ACC112 (cell line): ENCODE data around the gene AP3D1.

ENCODE experiments used
- H2AFZ ChIP-seq: fragments of 200-600 bp; sonication (generic); one replicate; pipeline ENCODE4 v1.6.0; 2017; ENCODE audit warnings: antibody characterized with exemption, low read length; ENCODE audit not compliant: unreplicated experiment
- H3K27ac ChIP-seq: fragments of 200-600 bp; sonication (generic); 2 replicates; pipeline ENCODE4 v1.5.1; 2014; ENCODE audit warnings: low read depth, mild to moderate bottlenecking, antibody characterized with exemption, low read length, moderate library complexity
- H3K27me3 ChIP-seq: fragments of 200-600 bp; sonication (generic); 2 replicates; pipeline ENCODE4 v1.6.1; 2014; ENCODE audit warnings: mild to moderate bottlenecking, antibody characterized with exemption, low read length, moderate library complexity, mixed read lengths; ENCODE audit not compliant: insufficient read depth
- H3K36me3 ChIP-seq: fragments of 200-600 bp; sonication (generic); 2 replicates; pipeline ENCODE4 v1.6.1; 2016; ENCODE audit warnings: mild to moderate bottlenecking, antibody characterized with exemption, low read length, moderate library complexity, mixed read lengths; ENCODE audit not compliant: insufficient read depth
- H3K4me1 ChIP-seq: fragments of 200-600 bp; sonication (generic); one replicate; pipeline ENCODE4 v1.6.1; 2016; ENCODE audit warnings: low read length, mixed read lengths; ENCODE audit not compliant: insufficient read depth, unreplicated experiment, control insufficient read depth
- H3K4me3 ChIP-seq: fragments of 200-600 bp; sonication (generic); 2 replicates; pipeline ENCODE4 v1.5.1; 2014; ENCODE audit warnings: mild to moderate bottlenecking, low read depth, low read length
- H3K79me2 ChIP-seq: fragments of 200-600 bp; sonication (generic); one replicate; pipeline ENCODE4 v1.6.0; 2016; ENCODE audit warnings: low read length; ENCODE audit not compliant: control insufficient read depth, unreplicated experiment, insufficient read depth

AP3D1 gene

GRCh38 chr19:2148482-2149135, 2.8 kb downstream of the AP3D1 start:
- H3K4me3 ChIP-seq = no peak overlapping the region
- H3K27me3 ChIP-seq = no peaks in the 10 kb centered on the region
- H3K79me2 ChIP-seq = peaks cover 69% of the 10 kb centered on the region
- H3K4me1 ChIP-seq = peaks cover 14% of the 10 kb centered on the region
- H3K27ac ChIP-seq = no peak overlapping the region
- H3K36me3 ChIP-seq = peaks cover 2% of the 10 kb centered on the region; the same call in 1 of the 2 replicates
- no peak overlapping the region for H2AFZ ChIP-seq

GRCh38 chr19:2145831-2146241, 5.5 kb downstream of the AP3D1 start:
- Histone ChIP-seq H3K4me1 (peaks cover 10% of the 10 kb centered on the region), H3K36me3 (peaks cover 2% of the 10 kb centered on the region; the same call in 1 of the 2 replicates), H3K4me3 (no peak overlapping the region), H3K79me2 (peaks cover 83% of the 10 kb centered on the region), H2AFZ (no peak overlapping the region), H3K27ac (no peak overlapping the region), H3K27me3 (no peaks in the 10 kb centered on the region)

DNA sequence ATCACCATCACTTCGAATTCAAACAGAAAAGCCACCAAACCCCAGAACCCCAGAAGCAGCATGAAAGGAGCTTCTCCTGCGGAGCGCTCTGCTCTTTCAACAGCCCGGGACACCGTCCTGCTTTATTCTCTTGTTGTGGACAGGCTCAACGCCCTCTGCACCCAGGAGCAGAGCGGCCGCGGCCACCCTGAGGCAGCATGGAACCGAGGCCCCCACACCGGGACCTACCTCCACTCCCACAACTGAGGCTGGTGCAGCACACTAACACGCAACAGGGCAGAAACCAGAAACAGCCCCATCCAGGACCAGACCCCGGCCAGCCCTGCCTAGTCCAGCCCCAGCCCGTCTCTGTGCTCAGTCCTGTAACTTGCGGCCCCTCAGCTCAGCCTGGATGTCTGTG, 7.2 kb downstream of the AP3D1 start:
- no peak overlapping the region for H3K4me3 ChIP-seq
- H3K36me3 ChIP-seq = no peaks in the 10 kb centered on the region
- H3K27me3 ChIP-seq = no peaks in the 10 kb centered on the region
- H3K4me1 ChIP-seq = peaks cover 2% of the 10 kb centered on the region
- H2AFZ ChIP-seq = no peak overlapping the region
- H3K27ac ChIP-seq = no peak overlapping the region
- peaks cover 82% of the 10 kb centered on the region for H3K79me2 ChIP-seq

DNA sequence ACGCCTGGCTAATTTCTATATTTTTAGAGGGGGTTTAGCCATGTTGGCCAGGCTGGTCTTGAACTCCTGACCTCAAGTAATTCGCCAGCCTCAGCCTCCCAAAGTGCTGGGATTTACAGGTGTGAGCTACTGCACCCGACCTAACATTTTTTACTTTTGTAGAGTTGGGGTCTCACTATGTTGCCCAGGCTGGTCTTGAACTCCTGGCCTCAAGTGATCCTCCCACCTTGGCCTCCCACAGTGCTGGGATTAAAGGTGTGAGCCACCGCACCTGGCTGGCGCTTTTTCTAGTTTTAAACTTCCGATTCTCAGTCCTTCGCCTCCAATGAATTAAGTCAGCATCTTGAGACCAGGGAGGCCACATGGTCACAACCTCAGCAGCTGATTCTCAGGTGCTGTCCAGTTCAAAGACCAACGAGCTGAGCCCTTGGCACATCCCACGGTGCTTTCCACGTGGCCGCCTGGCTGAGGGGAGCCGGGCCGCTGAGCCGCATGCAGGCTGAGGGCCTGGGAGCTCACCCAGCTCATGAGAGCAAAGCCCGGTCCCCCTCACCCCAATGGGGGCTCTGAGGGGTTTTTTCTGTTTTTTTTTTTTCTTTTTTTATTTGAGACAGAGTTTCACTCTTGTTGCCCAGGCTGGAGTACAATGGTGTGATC, 9.1 kb downstream of the AP3D1 start:
- no peak overlapping the region for H3K27ac ChIP-seq

DNA sequence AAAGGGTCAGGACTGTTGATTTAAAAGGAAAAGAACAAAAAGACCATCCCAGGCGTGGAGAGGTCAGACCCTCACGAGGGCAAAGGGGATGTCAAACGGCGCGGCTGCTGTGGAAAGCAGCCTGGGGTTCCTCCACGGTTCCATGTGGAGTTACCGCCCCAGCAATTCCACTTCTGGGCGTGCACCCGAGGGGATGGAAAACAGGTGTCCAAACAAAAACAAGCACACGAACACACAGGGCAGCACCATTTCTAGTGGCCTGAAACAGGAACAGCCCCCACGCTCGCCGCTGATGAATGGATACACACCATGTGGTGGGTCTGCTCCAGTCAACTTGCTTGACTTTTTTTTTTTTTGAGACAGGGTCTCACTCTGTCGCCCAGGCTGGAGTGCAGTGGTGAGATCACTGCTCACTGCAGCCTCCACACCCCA, 11.2 kb downstream of the AP3D1 start:
- H3K4me3 ChIP-seq = no peak overlapping the region
- peaks cover 65% of the 10 kb centered on the region for H3K79me2 ChIP-seq
- no peak overlapping the region for H3K27ac ChIP-seq
- no peak overlapping the region for H2AFZ ChIP-seq
- H3K27me3 ChIP-seq = no peaks in the 10 kb centered on the region
- H3K36me3 ChIP-seq = no peaks in the 10 kb centered on the region
- H3K4me1 ChIP-seq = no peaks in the 10 kb centered on the region

More for the DNA sequence above, 9.1 kb downstream of the AP3D1 start:
- H2AFZ ChIP-seq = no peak overlapping the region
- H3K4me3 ChIP-seq = no peak overlapping the region
- peaks cover 80% of the 10 kb centered on the region for H3K79me2 ChIP-seq
- no peaks in the 10 kb centered on the region for H3K4me1 ChIP-seq
- no peaks in the 10 kb centered on the region for H3K36me3 ChIP-seq
- no peaks in the 10 kb centered on the region for H3K27me3 ChIP-seq

- H2AFZ ChIP-seq = no peak overlapping the region
- H3K4me3 ChIP-seq = no peak overlapping the region
- H3K27me3 ChIP-seq = no peaks in the 10 kb centered on the region
- H3K27ac ChIP-seq = no peak overlapping the region
- no peaks in the 10 kb centered on the region for H3K36me3 ChIP-seq
- H3K79me2 ChIP-seq = peaks cover 59% of the 10 kb centered on the region
- H3K4me1 ChIP-seq = no peaks in the 10 kb centered on the region
Measured at GRCh38 chr19:2139385-2140137, 11.8 kb downstream of the AP3D1 start.

DNA sequence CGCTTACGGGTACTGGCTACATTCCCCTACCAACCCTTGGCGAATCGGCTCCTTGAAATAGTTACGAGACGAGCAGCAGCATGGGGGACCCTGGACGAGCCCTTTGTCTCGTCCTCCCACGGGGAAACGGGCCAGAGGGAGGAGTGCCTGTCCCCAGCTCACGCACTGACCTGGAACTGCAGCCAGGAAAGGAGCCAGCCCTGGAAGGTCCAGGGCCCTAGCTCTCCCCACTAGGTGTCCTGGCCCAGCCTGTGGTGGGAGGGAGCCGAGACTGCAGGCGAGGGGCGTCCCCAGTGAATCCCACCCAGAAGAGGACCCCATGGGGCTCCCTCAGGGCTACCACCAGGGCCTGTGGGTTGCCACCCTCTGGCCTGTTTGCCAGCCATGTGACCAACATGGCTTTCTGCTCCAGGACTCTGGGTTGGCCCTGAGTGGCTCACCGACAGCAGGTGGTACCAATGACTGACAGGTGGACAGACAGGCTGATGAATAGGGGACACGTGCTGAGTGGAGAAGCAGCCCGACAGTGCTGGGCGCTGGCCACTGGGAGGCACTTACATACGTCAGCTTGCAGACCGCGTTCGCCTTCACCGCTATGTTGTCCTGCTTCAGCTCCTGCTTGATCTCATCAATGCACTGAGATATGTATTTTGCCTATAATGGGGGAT, 13.2 kb downstream of the AP3D1 start:
- no peak overlapping the region for H3K27ac ChIP-seq
- no peak overlapping the region for H3K4me3 ChIP-seq
- no peaks in the 10 kb centered on the region for H3K27me3 ChIP-seq
- H3K79me2 ChIP-seq = peaks cover 46% of the 10 kb centered on the region
- H3K36me3 ChIP-seq = no peaks in the 10 kb centered on the region
- no peaks in the 10 kb centered on the region for H3K4me1 ChIP-seq
- no peak overlapping the region for H2AFZ ChIP-seq

GRCh38 chr19:2136796-2137195, 14.6 kb downstream of the AP3D1 start:
- Histone ChIP-seq H3K4me3 (no peak overlapping the region), H3K27ac (no peak overlapping the region), H3K79me2 (peaks cover 40% of the 10 kb centered on the region), H2AFZ (no peak overlapping the region), H3K27me3 (no peaks in the 10 kb centered on the region), H3K36me3 (no peaks in the 10 kb centered on the region), H3K4me1 (no peaks in the 10 kb centered on the region)

- H2AFZ ChIP-seq = no peak overlapping the region
- H3K27ac ChIP-seq = no peak overlapping the region
- peaks cover 32% of the 10 kb centered on the region for H3K79me2 ChIP-seq
- no peak overlapping the region for H3K4me3 ChIP-seq
- no peaks in the 10 kb centered on the region for H3K27me3 ChIP-seq
- H3K36me3 ChIP-seq = no peaks in the 10 kb centered on the region
- H3K4me1 ChIP-seq = no peaks in the 10 kb centered on the region
Measured at GRCh38 chr19:2135474-2136402, 15.6 kb downstream of the AP3D1 start.
